Putamen (tissue), 1 donor: ENCODE measurements around the gene AQP2.
A peak's percentile ranks its signal among the peaks of the same experiment; 100 is the strongest.

ENCODE experiments used
- DNase-seq: peaks from one replicate; pipeline ENCODE4 v3.0.0-alpha.2; 2016; ENCODE audit warnings: low spot score

The AQP2 gene

GRCh38 chr12:49941556-49942511 is 8.7 kb upstream of the AQP2 start:
- no peak for DNase-seq

- DNase-seq, result no peak
Measured at GRCh38 chr12:49942512-49942893, 8.0 kb upstream of the AQP2 start.

GRCh38 chr12:49942921-49943624 is 7.5 kb upstream of the AQP2 start:
- no peak for DNase-seq

GRCh38 chr12:49943625-49943960 is 6.9 kb upstream of the AQP2 start:
- DNase-seq, result no peak

- DNase-seq, result no peak
Measured at GRCh38 chr12:49944046-49944445, 6.5 kb upstream of the AQP2 start.

- DNase-seq, result no peak
Measured at GRCh38 chr12:49944718-49945117, 5.8 kb upstream of the AQP2 start.

- peak; percentile 70 for DNase-seq
Measured at GRCh38 chr12:49945394-49946080, 5.0 kb upstream of the AQP2 start.

- no peak for DNase-seq
Measured at GRCh38 chr12:49946086-49946485, 4.5 kb upstream of the AQP2 start.

- DNase-seq, result no peak
Measured at GRCh38 chr12:49946497-49946896, 4.0 kb upstream of the AQP2 start.

- DNase-seq, result no peak
Measured at GRCh38 chr12:49947593-49948226, 2.8 kb upstream of the AQP2 start.

GRCh38 chr12:49948866-49949845 is 1.4 kb upstream of the AQP2 start:
- no peak for DNase-seq

- no peak for DNase-seq
Measured at GRCh38 chr12:49949866-49950265, 671 bp upstream of the AQP2 start.

- no peak for DNase-seq
Measured at GRCh38 chr12:49951411-49952240, 1.1 kb downstream of the AQP2 start.

GRCh38 chr12:49952391-49953055 is 2.0 kb downstream of the AQP2 start:
- DNase-seq, result no peak

- no peak for DNase-seq
Measured at GRCh38 chr12:49953151-49953550, 2.6 kb downstream of the AQP2 start.

- no peak for DNase-seq
Measured at GRCh38 chr12:49953961-49954846, 3.7 kb downstream of the AQP2 start.

GRCh38 chr12:49954863-49955830 is 4.6 kb downstream of the AQP2 start:
- DNase-seq, result no peak
